ENCODE results near the gene KIF13A. TPM values are rescaled to one million over a fixed set of nuclear protein-coding genes. Genes with fewer than 3 reads are reported as not detected.

KIF13A gene
- total and polyA plus RNA-seq, 10 of the 15 experiments (the other 5 are each of a cell fraction or from before 2014, with no cell fraction given) = 0.02 to 0.26 (median 0.13) TPM; not detected in 2

- ChIA-PET POLR2A (no interaction called here), CTCF (interaction anchor here (0.7 kb wide), 1 partner anchor 24 kb away, joined by 4 read pairs; no protein-coding TSS in a partner anchor), SMC1A (ENCODE audit: uncharacterized antibody, unreplicated experiment) (interaction anchor here (0.9 kb wide), 1 partner anchor 14 kb away, joined by 3 read pairs; no protein-coding TSS in a partner anchor), RAD21 (ENCODE audit: unreplicated experiment) (no interaction called here)
- intact Hi-C loops (cut with micrococcal nuclease; ENCODE audit: unreplicated experiment) = no loop called here
- ATAC-seq = no peak
- Histone ChIP-seq H3K79me2 (ENCODE audit: control insufficient read depth, insufficient read depth, low read length) (no peaks in the 10 kb centered on the region), H3K27ac (ENCODE audit: control insufficient read depth, insufficient read depth) (no peak overlapping the region), H3K27me3 (replicated peaks in 1 of 2; ENCODE audit: control insufficient read depth in 2 of 2, insufficient read depth in 2 of 2, low read length in 1 of 2) (no peaks in the 10 kb centered on the region), H3K9ac (ENCODE audit: control insufficient read depth, insufficient read depth, low read length) (no peak overlapping the region), H2AFZ (ENCODE audit: control insufficient read depth, low read depth, low read length) (no peak overlapping the region), H3K4me1 (ENCODE audit: control insufficient read depth, insufficient read depth, low read length) (no peaks in the 10 kb centered on the region; the same call in 1 of the 2 replicates), H3K36me3 (ENCODE audit: control insufficient read depth in 2 of 2, insufficient read depth in 2 of 2, low read length in 1 of 2) (no peaks in the 10 kb centered on the region), H4K20me1 (ENCODE audit: control insufficient read depth, insufficient read depth) (no peaks in the 10 kb centered on the region), H3K4me3 (no peak overlapping the region), H3K9me3 (replicated peaks; ENCODE audit: control insufficient read depth, insufficient read depth, low read length) (no peaks in the 10 kb centered on the region; the same call in 2 of the 3 replicates), H3K4me2 (ENCODE audit: control insufficient read depth, insufficient read depth) (no peak overlapping the region)
- no peak for DNase-seq (ENCODE audit: low read depth, low spot score)
- 76% methylated on average over 6 of the region's 6 CpGs for WGBS (ENCODE audit: insufficient coverage, insufficient replicate concordance, low lambda C conversion rate, missing lambda C conversion rate)
- no peak for TF ChIP-seq NFIC (IDR thresholded peaks at IDR 0.05; ENCODE audit: low read depth, low read length)
- TF ChIP-seq NFXL1 (IDR thresholded peaks at IDR 0.05; ENCODE audit: borderline replicate concordance) = no peak
- TF ChIP-seq ZNF207 (IDR thresholded peaks at IDR 0.05; ENCODE audit: borderline replicate concordance) = no peak
- TF ChIP-seq IRF4 (IDR thresholded peaks at IDR 0.05; ENCODE audit: low read depth, low read length) = no peak
- TF ChIP-seq SUPT20H (IDR thresholded peaks at IDR 0.05; ENCODE audit: borderline replicate concordance, control insufficient read depth, low read depth, low read length) = no peak
- TF ChIP-seq, protein P1, sequence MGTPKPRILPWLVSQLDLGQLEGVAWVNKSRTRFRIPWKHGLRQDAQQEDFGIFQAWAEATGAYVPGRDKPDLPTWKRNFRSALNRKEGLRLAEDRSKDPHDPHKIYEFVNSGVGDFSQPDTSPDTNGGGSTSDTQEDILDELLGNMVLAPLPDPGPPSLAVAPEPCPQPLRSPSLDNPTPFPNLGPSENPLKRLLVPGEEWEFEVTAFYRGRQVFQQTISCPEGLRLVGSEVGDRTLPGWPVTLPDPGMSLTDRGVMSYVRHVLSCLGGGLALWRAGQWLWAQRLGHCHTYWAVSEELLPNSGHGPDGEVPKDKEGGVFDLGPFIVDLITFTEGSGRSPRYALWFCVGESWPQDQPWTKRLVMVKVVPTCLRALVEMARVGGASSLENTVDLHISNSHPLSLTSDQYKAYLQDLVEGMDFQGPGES (IDR thresholded peaks at IDR 0.05) = no peak
- TF ChIP-seq ZNF217 (IDR thresholded peaks at IDR 0.05) = no peak
- no TSS peak for BruUV-seq (replicated peaks)
- FAIRE-seq = no peak
- in situ Hi-C loops (cut with MboI) = no loop called here
Measured at GRCh38 chr6:17904491-17905120, 82.8 kb downstream of the KIF13A start.

Data from GM12878 (cell line).